ENCODE data around the gene MMD2. TPM values are rescaled to one million over a fixed set of nuclear protein-coding genes. Genes with fewer than 3 reads are reported as not detected.

MMD2 gene
- total and polyA plus RNA-seq, 2 donors (not counting 3 experiments of a cell fraction or from before 2014, with no cell fraction given) = not detected

GRCh38 chr7:4880218-4880617 lies 78.8 kb downstream of the MMD2 start:
- Histone ChIP-seq H3K9me3 (replicated peaks; ENCODE audit: control insufficient read depth, insufficient read depth, low read length) (no peaks in the 10 kb centered on the region), H3K4me3 (replicated peaks in 1 of 3; ENCODE audit: insufficient read depth in 1 of 3, low read depth in 1 of 3, low read length in 3 of 3) (no peak overlapping the region), H3K4me2 (ENCODE audit: insufficient read depth, low read length) (no peak overlapping the region), H3K4me1 (ENCODE audit: control insufficient read depth, extremely low read depth, insufficient read depth, low read length) (peaks cover 8% of the 10 kb centered on the region), H4K20me1 (replicated peaks; ENCODE audit: control insufficient read depth, extremely low read depth, insufficient read depth, low read length) (no peaks in the 10 kb centered on the region), H3K36me3 (ENCODE audit: control insufficient read depth in 2 of 2, extremely low read depth in 1 of 2, insufficient read depth in 2 of 2, low read length in 2 of 2) (no peaks in the 10 kb centered on the region), H3K27me3 (ENCODE audit: control insufficient read depth in 2 of 2, insufficient read depth in 2 of 2, low read length in 2 of 2) (no peaks in the 10 kb centered on the region), H2AFZ (ENCODE audit: low read depth, low read length) (no peak overlapping the region), H3K9ac (replicated peaks; ENCODE audit: extremely low read depth, insufficient read depth, low read length) (no peak overlapping the region), H3K27ac (ENCODE audit: insufficient read depth, low read depth, low read length) (no peak overlapping the region), H3K79me2 (ENCODE audit: control insufficient read depth, insufficient read depth, low read length) (no peaks in the 10 kb centered on the region), H3K9me1 (replicated peaks; ENCODE audit: control insufficient read depth, extremely low read depth, insufficient read depth, low read length) (no peaks in the 10 kb centered on the region)
- dilution Hi-C loops (cut with MboI; ENCODE audit: extremely low pct_ligation_motif_present, low sequenced_read_pairs) = no loop called here
- FAIRE-seq (no peak), DNase-seq (ENCODE audit: low read depth, low spot score) (no peak)
- intact Hi-C loops (cut with micrococcal nuclease) = no loop called here
- CTCF ChIA-PET = interaction anchor here (0.8 kb wide), 1 partner anchor 29 kb away, joined by 3 read pairs; no protein-coding TSS in a partner anchor
- TF ChIP-seq JUN (IDR thresholded peaks at IDR 0.05; ENCODE audit: borderline replicate concordance, insufficient read depth, insufficient read length, low read depth) (no peak), MAX (IDR thresholded peaks at IDR 0.05; ENCODE audit: insufficient read depth, insufficient read length) (no peak)
- no TSS peak for BruUV-seq (replicated peaks)
- POLR2A ChIA-PET = interaction anchor here (0.7 kb wide), 1 partner anchor 259 kb away, joined by 8 read pairs; no protein-coding TSS in a partner anchor

- dilution Hi-C loops (cut with MboI; ENCODE audit: extremely low pct_ligation_motif_present, low sequenced_read_pairs) = no loop called here
- DNase-seq (ENCODE audit: low read depth, low spot score) = no peak
- Histone ChIP-seq H2AFZ (ENCODE audit: low read depth, low read length) (no peak overlapping the region), H3K36me3 (ENCODE audit: control insufficient read depth in 2 of 2, extremely low read depth in 1 of 2, insufficient read depth in 2 of 2, low read length in 2 of 2) (no peaks in the 10 kb centered on the region), H3K27ac (ENCODE audit: insufficient read depth, low read depth, low read length) (no peak overlapping the region), H3K4me1 (ENCODE audit: control insufficient read depth, extremely low read depth, insufficient read depth, low read length) (peaks cover 8% of the 10 kb centered on the region), H3K27me3 (ENCODE audit: control insufficient read depth in 2 of 2, insufficient read depth in 2 of 2, low read length in 2 of 2) (no peaks in the 10 kb centered on the region), H3K4me3 (replicated peaks in 1 of 3; ENCODE audit: insufficient read depth in 1 of 3, low read depth in 1 of 3, low read length in 3 of 3) (no peak overlapping the region), H3K9me3 (replicated peaks; ENCODE audit: control insufficient read depth, insufficient read depth, low read length) (no peaks in the 10 kb centered on the region), H3K4me2 (ENCODE audit: insufficient read depth, low read length) (no peak overlapping the region), H3K79me2 (ENCODE audit: control insufficient read depth, insufficient read depth, low read length) (no peaks in the 10 kb centered on the region), H3K9ac (replicated peaks; ENCODE audit: extremely low read depth, insufficient read depth, low read length) (no peak overlapping the region), H3K9me1 (replicated peaks; ENCODE audit: control insufficient read depth, extremely low read depth, insufficient read depth, low read length) (no peaks in the 10 kb centered on the region), H4K20me1 (replicated peaks; ENCODE audit: control insufficient read depth, extremely low read depth, insufficient read depth, low read length) (no peaks in the 10 kb centered on the region)
- intact Hi-C loops (cut with micrococcal nuclease) = no loop called here
- POLR2A ChIA-PET = no interaction called here
- no peak for TF ChIP-seq FOS (IDR thresholded peaks at IDR 0.05; ENCODE audit: borderline replicate concordance, insufficient read depth, low read length)
- TF ChIP-seq POLR2A (IDR thresholded peaks at IDR 0.05; ENCODE audit: low read depth, low read length) = no peak
- TF ChIP-seq GATA2 (IDR thresholded peaks at IDR 0.05; ENCODE audit: insufficient read depth, insufficient read length, low read depth, low read length) = no peak
- no peak for TF ChIP-seq EZH2 (IDR thresholded peaks at IDR 0.05; ENCODE audit: borderline replicate concordance, low read depth, low read length, severe bottlenecking)
- no peak for TF ChIP-seq MYC (IDR thresholded peaks at IDR 0.05; ENCODE audit: low read depth, low read length)
- TF ChIP-seq CTCF (IDR thresholded peaks at IDR 0.05; ENCODE audit: extremely low read depth in 1 of 2, insufficient read depth in 1 of 2, low read depth in 1 of 2, low read length in 2 of 2) = no peak
- no peak for TF ChIP-seq JUN (IDR thresholded peaks at IDR 0.05; ENCODE audit: borderline replicate concordance, insufficient read depth, insufficient read length, low read depth)
- no peak for TF ChIP-seq POLR2AphosphoS5 (IDR thresholded peaks at IDR 0.05; ENCODE audit: insufficient read depth, low read depth, low read length)
- FAIRE-seq = no peak
- no TSS peak for BruUV-seq (replicated peaks)
- CTCF ChIA-PET = no interaction called here
Measured at GRCh38 chr7:4879396-4880081, 79.4 kb downstream of the MMD2 start.
